Iris pigment epithelial cell (primary cell): Measurements from ENCODE around the gene LDLRAD3.

Source experiments
- DNase-seq: peaks from one replicate; pipeline ENCODE4 v3.0.0-alpha.2; 2011; ENCODE audit warnings: low read depth

Gene LDLRAD3

DNA sequence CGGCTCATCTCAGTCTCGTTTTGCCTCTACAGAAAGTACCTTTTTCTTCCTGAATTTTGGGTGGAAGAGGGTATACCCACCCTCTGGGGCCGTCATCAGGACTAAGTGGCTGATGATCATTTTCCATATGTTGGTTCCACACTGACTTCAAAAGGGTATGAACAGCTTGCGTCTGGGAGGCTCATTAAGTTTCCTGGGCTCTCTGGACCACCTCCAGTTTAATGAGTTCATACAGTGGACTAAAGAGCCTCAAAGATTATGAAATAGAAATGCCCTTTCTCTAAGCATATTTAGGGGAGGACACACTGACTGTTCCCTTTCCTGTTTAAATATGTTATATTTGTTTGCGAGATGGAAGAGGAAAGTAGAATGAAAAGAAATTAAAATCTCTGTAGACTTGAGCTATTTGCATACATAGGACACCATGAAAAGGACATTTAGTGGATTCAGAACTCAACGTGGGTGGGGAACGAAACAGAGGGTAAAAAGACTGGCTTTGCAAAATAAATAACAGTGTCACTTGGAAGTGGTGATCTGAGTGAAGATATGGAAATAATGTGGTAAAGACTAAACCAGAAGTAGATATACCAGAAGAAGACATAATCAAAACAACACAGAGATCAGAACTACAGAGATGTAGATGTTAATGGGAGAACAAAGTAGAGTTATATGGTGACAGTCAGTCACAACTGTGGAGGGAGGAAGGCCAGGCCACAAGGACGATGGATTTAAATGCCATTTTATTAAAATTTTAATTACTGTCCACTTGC is 18.7 kb downstream of the LDLRAD3 start:
- DNase-seq: no peak

GRCh38 chr11:35963911-35964310 is 20.0 kb downstream of the LDLRAD3 start:
- DNase-seq: no peak

DNA sequence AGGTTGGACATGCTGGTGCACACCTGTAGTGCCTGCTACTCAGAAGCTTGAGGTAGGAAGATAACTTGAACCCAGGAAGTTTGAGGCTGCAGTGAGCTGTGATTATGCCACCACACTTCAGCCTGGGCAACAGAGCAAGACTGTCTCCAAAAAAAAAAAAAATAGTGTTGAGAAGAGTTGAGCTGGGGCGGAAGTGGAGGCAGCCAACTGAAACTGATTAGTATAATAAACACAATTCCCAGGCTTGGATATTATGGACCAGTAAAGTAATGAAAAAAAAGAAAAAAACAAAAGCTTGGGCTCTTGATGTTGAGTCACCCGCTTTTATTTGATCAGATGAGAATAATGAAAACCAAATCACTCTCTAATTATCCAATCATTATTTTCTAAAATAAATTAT is 21.0 kb downstream of the LDLRAD3 start:
- DNase-seq: no peak

- no peak for DNase-seq
Observed at GRCh38 chr11:35967042-35967441, 23.2 kb downstream of the LDLRAD3 start.

GRCh38 chr11:35968386-35969088 is 24.7 kb downstream of the LDLRAD3 start:
- DNase-seq: peak; percentile 52

DNA sequence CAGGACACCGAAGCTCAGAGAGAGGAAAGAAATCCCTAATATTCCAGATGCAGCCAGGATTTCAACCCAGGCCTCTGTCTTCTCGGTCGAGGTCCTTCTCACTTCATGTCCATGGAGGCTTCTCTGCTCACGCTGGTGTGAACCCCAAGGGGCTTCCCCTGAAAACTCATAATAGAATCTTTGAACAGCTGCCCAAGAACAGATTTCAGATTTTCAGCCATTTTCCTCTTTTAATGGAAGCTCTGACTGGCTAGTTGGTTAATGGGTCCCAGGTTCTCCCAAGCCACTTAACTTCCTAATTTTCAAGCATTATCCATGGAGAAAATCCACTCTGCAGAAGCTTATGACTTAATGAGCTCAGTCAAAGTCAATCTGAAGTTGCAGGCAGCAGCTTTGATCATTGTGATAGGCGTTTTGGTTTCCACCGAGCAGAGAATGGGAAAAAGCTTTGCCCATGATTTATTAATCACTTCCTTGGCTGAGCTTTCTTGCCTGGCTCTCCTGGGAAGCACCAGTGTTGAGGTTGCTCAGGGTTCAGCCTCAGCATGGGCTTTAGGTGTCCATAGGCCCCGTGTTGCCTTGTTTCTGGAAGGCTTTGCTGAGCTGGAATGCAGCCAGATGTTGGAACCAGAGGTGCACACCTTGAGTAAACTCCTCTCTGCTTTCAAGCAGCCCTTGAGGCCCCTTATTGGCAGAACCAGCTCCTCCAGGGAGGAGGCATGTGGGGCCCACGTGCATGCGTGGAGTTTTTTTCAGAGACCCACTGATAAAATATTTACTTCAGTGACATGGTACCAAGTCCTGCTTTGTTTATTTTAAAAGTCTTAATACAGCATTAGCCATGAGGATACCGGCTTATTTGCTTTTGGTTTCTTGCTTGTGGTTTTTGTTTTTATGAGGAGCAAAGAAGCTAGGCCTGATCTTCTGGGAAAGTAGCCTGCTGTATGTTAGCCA is 25.5 kb downstream of the LDLRAD3 start:
- DNase-seq: peak; percentile 28

- DNase-seq: no peak
Observed at GRCh38 chr11:35970445-35970844, 26.6 kb downstream of the LDLRAD3 start.

- no peak for DNase-seq
Observed at GRCh38 chr11:35971841-35972422, 28.1 kb downstream of the LDLRAD3 start.

GRCh38 chr11:35974882-35975589 is 31.2 kb downstream of the LDLRAD3 start:
- peak; percentile 20 for DNase-seq

DNA sequence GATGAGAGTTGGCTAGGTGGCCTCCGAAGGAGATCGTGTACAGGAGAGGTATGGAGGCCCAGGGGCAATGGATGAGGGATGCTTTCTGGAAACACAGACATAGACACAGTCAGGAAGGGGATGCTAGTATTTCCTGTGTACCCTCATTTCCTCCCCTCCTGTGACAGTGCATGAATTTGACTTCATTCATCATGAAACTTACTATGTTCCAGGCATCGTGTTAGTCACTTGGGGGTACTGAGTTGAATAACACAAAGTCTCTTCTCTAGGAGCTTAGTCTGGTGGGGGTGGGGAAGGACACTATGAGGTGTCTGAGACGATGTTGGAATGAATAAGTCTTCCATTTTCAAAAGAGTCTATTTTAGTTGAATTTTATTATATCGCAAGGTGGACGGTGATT is 32.6 kb downstream of the LDLRAD3 start:
- no peak for DNase-seq

GRCh38 chr11:35978183-35978582 is 34.3 kb downstream of the LDLRAD3 start:
- DNase-seq: no peak

- no peak for DNase-seq
Observed at GRCh38 chr11:35978891-35979290, 35.0 kb downstream of the LDLRAD3 start.

DNA sequence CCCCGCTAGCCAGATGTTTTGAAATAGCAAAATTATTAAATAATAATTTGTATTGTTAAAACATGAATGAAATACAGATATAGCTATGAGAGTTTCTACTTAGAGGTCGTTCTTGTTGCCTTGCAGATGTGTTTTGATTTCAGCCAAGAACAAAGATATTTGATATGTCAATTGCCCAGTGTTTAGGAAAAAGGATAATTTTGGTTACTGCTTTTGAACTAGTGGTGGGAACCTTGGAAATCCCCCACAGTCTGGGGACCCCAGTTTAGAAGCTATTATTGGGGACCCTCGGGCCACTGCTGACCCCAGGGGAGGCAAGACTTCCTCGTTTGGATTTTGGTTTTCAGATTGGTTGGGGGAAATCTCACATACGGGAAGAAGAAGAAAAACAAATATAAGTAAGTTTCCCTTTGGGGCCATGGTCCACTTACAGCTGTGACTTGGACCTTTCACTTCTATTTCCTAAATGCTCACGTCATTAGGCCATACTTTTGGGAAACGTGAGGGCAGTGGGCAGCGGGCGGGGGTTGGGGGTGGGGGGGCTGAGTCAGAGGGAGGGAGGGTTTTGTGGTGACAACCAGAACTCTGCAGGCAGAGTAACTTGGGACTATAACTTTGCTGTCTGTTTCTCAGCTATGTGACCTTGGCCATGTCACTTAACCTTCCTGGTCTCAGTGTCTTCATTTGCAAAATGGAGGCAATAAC is 37.0 kb downstream of the LDLRAD3 start:
- DNase-seq: peak; percentile 33

GRCh38 chr11:35981581-35981980 is 37.7 kb downstream of the LDLRAD3 start:
- DNase-seq: no peak

GRCh38 chr11:35982061-35982460 is 38.2 kb downstream of the LDLRAD3 start:
- no peak for DNase-seq

DNA sequence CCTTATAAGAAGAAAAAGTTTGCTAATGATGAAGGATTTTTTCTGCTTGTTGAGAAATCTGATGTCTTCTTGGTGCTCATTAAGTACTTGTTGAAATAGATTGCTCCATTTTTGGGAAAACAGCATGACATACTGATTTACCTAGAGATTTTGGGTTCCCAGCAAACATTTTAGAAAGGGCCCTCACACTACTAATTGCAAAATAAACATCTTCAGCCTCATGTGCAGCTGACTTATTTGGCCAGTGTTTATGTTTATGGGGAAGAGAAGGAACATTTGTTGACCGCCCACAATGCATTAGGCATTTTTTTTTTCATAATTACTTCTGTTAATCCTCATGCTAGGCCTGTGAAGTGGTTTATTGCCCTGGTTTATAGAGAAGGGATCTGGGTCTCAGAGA is 40.1 kb downstream of the LDLRAD3 start:
- DNase-seq: no peak

- no peak for DNase-seq
Observed at GRCh38 chr11:35986947-35987346, 43.1 kb downstream of the LDLRAD3 start.

DNA sequence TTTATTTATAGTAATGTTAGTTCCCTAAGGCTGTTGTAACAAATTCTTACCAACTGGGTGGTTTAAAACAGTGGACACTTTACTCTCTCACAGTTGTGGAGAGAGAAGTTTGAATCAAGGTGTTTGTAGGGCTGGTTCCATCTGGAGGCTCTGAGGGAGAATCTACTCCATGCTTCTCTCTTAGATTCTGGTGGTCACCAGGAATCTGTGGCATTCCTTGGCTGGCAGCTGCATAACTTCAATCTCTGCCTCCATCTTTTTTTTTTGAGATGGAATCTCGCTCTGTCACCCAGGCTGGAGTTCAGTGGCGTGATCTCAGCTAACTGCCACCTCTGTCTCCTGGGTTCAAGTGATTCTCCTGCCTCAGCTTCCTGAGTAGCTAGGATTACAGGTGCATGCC is 46.3 kb downstream of the LDLRAD3 start:
- DNase-seq: no peak

GRCh38 chr11:35990816-35991215 is 47.0 kb downstream of the LDLRAD3 start:
- no peak for DNase-seq

DNA sequence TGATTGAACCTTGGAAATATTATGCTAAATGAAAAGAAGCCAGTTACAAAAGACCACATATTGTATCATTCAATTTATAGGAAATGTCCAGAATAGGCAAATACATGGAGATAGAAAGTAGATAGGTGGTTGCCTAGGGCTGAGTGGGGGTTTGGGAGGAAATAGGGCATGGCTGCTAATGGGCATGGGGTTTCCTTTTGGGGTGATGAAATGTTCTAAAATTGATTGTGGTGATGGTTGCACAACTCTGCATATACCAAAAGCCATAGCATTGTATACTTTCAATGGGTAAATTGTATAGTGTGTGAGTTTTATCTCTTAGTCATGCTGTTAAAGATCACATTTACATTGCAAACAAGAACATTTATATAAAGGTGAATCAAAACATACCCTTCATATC is 48.7 kb downstream of the LDLRAD3 start:
- no peak for DNase-seq

DNA sequence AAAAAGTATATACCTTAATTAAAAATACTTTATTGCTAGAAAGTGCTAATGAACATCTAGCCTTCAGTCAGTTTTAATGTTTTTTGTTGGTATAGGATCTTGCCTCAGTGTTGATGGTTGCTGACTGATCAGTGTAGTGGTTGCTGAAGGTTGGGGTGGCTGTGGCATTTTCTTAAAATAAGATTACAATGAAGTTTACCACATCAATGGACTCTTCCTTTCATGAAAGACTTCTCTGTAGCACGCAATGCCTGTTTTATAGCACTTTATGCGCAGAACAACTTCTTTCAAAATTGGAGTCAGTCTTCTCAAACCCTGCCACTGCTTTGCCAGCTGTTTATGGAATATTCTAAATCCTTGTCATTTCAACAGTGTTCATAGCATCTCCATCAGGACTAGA is 50.6 kb downstream of the LDLRAD3 start:
- DNase-seq: no peak
